AG10803 (cell line): ENCODE data around the gene BAIAP2.

Experiments
- DNase-seq: peaks from one replicate; pipeline ENCODE4 v3.0.0; 2010; ENCODE audit warnings: low read depth
- H3K4me3 ChIP-seq: 2 replicates; pipeline ENCODE4 v1.5.1; 2011; ENCODE audit warnings: mild to moderate bottlenecking, low read length, control low read depth
- TF ChIP-seq, protein P1 (sequence below): conservative IDR thresholded peaks from 2 replicates; pipeline ENCODE4 v1.5.1; 2011; ENCODE audit warnings: mild to moderate bottlenecking, low read length, control low read depth, inconsistent platforms

BAIAP2 gene

DNA sequence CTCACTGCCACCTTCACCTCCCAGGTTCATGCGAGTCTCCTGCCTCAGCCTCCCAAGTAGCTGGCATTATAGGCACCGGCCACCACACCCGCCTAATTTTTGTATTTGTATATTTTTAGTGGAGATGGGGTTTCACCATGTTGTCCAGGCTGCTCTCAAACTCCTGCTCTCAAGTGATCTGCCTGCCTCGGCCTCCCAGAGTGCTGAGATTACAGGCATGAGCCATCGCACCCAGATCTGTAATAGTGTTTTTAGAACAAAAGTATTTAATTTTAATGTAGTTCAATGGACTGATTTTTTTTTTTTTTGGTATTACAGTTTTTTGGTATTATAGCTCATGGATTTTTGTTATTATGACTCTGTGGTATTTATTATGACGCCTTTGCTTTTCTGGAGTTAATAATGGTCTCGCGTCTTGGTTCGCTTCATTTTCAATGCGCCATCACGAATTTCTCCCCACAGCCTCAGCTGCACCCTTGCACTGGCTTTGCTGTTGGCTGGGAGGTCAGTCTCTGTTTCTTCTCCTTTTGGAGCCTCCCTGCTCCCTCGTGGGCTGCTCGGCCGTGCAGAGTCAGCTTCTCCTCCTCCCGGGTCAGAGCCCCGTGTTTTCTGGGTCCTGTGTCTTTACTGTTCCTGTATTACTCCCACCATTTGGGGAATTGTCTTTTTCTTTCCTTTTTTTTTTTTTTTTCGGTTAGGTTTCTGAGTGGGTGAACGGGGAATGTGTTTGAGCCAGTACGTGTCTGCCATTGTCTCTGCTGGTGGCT, 27.2 kb downstream of the BAIAP2 start:
- TF ChIP-seq, protein P1, sequence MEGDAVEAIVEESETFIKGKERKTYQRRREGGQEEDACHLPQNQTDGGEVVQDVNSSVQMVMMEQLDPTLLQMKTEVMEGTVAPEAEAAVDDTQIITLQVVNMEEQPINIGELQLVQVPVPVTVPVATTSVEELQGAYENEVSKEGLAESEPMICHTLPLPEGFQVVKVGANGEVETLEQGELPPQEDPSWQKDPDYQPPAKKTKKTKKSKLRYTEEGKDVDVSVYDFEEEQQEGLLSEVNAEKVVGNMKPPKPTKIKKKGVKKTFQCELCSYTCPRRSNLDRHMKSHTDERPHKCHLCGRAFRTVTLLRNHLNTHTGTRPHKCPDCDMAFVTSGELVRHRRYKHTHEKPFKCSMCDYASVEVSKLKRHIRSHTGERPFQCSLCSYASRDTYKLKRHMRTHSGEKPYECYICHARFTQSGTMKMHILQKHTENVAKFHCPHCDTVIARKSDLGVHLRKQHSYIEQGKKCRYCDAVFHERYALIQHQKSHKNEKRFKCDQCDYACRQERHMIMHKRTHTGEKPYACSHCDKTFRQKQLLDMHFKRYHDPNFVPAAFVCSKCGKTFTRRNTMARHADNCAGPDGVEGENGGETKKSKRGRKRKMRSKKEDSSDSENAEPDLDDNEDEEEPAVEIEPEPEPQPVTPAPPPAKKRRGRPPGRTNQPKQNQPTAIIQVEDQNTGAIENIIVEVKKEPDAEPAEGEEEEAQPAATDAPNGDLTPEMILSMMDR = no peak
- no peak for DNase-seq

DNA sequence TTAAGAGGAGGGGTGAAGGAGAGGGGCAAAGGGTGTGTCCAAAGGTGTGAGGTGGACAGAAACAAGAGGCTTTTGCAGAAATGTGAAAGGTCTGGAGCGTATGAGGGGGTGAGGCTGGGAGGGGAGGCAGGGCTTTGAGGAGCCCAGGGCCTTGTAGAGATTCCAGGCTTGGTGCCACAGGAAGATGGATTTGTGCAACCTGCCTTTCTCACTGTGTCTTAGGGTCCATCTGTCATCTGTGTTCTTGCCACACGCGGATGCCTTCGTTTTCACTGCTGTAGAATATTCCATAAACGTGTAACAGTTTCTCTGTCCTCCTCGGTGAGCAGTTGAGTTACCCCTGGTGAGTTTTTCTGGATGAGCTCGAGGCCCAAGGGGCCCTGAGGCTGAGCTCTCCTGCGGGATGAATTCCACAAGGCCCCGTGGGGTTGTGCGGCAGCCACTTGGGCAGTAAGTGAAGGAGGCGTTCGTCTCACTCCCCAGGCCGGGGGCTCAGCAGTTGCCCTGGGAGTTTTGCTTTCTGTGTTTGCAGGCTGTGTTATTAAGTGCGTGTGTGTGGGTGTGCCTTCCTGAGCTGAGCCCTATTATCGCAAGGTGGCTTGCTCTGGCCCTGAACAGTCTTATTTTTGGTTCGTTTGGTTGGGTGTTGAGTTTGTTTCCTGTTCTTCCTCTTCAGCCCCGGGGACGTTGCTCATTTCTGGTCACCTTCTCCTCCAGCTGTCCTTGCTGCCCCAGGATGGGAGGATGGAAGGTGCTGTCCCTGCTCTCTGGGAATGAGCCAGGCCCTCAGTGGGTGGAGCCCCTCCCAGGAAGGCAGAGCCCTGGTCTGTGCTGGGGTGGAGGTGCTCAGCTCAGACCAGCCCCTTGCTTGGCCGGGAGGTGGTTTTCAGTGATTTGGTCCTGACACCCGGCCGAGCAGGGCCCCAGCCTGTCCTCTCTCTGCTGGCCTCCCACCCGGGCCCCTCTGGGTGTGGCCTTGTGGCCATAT, 28.4 kb downstream of the BAIAP2 start:
- no peak overlapping the region for H3K4me3 ChIP-seq
- no peak for DNase-seq
- TF ChIP-seq, protein P1 = no peak

More for the DNA sequence above, 27.2 kb downstream of the BAIAP2 start:
- H3K4me3 ChIP-seq = no peak overlapping the region

DNA sequence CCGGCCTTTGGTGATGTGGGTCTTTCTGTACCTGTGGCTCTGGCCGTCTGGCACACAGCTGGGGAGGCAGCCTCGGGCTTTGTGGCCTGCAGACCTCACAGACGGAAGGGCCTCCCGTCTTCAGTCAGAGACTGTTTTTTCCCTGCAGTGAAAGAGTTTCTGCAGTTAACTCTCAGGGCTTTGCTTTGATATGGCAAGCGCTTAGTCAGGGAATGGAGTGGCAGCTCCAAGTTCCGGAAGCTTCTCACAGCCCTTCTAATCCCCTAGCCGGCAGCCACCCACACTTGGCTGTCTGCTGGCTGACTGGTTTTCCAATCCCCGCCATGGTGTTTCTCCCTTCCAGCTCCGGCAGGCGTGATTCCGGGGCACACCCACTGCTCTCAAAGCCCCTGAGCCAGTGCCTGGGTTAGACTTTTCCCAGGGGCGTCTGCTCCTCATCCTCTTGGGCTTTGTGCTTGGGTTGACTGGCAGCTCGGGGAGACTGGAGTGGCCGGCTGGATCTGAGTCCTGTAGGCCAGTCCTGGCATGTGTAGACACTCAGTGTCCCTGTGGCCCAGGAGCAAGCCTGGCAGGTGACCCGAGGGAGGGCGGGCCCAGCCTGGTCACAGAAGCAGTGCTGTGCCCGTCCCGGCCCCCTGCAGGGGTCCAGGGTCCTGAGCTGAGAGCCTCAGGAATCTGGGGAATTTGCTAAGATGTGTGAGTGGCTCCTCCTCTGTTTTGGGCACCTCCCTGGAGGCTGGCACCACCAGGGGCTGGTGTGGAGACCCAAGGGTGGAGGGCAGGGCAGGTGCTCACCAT, 29.9 kb downstream of the BAIAP2 start:
- H3K4me3 ChIP-seq = no peak overlapping the region
- TF ChIP-seq, protein P1 = no peak
- peak; percentile 58 for DNase-seq

DNA sequence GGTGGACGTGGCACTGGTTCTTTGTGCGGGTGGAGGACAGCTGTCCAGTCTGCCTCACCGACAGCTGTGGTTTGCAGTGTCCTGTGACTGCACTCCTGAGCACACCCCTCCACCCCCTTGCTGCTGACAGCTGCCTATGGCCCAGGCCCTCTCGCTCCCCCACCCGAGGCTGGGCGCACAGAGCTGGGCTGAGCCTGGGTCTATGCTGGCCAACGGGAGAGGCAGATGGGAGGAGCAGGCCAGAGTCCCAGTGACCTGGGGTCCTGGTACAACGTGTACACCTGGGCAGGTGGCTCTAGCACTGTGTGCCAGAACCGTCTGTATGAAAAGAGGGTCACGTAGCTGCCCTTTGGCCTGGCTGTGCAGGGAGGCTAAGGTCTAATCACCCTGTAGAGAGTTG, 30.5 kb downstream of the BAIAP2 start:
- TF ChIP-seq, protein P1 = no peak
- no peak for DNase-seq
- no peak overlapping the region for H3K4me3 ChIP-seq

DNA sequence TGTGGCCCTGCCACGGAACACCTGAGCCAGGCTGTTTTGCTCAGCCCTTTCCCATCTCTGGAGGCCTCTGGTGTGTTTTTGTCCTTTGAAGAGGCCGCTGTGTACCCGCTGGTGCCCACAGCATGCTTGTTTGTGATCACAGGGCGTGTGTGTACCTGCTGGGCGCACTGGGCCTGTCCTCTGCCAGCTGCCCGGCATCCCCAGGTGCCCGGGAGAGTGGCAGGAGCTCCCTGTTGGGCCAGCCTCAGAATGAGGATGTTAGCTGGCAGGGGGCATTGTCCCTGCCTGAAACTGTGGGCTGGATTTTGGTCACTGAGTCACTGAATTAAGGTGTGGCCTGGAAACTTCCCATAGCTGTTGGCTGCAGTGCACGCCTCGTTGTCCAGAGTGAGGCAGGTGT, 31.1 kb downstream of the BAIAP2 start:
- no peak overlapping the region for H3K4me3 ChIP-seq
- TF ChIP-seq, protein P1 = no peak
- no peak for DNase-seq

DNA sequence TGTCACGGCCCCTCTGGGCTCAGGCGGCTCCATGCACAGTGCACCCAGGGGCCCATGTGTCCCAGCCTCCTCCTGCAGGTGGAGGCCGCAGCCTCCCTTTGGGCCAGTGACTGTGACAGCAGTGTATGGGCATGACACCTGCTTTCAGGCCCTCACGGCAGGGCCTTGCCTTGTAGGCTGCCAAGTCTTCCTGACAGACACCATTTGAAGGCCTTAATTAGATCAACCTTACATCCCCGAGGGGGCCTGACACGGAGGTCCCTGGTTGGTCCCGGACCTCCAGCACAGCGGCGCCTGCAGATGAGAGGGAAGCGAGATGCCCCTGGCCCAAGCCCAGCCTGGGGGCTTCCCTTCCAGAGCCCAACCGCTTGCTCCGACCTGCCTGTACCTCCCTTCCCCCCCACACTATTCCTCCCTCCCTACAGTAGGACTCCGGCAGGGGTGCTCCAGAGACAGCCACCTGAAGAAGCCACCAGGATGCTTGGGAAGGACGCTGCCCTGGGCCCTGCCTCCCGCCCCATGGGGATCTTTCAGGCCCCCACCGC, 31.9 kb downstream of the BAIAP2 start:
- TF ChIP-seq, protein P1 = no peak
- H3K4me3 ChIP-seq = no peak overlapping the region

More for the DNA sequence above, 31.9 kb downstream of the BAIAP2 start:
- DNase-seq = no peak
